ENCODE measurements around the gene CRHR1.

DNA sequence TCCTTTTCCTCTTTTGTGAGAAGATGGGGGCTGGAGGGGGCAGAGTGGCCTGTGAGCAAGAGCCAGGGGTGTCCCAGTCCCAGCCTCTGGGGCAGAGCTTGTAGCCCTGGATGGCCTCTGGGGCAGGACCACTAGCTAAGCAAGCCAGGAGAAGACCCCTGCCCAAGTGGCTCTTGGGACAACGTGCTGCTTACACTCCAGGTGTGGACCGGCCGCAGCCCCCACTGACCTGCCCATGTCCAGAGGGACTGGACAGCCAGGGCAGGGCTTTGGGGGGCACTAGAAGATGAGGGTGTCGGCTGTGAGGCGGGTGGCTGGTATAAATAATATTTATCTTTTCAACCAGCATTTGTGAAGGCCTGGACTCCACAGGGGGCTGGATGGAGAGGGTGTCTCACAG, 51.4 kb downstream of the CRHR1 start:
- TF ChIP-seq POLR2A (IDR thresholded peaks at IDR 0.05), result no peak
- TF ChIP-seq, protein P1, sequence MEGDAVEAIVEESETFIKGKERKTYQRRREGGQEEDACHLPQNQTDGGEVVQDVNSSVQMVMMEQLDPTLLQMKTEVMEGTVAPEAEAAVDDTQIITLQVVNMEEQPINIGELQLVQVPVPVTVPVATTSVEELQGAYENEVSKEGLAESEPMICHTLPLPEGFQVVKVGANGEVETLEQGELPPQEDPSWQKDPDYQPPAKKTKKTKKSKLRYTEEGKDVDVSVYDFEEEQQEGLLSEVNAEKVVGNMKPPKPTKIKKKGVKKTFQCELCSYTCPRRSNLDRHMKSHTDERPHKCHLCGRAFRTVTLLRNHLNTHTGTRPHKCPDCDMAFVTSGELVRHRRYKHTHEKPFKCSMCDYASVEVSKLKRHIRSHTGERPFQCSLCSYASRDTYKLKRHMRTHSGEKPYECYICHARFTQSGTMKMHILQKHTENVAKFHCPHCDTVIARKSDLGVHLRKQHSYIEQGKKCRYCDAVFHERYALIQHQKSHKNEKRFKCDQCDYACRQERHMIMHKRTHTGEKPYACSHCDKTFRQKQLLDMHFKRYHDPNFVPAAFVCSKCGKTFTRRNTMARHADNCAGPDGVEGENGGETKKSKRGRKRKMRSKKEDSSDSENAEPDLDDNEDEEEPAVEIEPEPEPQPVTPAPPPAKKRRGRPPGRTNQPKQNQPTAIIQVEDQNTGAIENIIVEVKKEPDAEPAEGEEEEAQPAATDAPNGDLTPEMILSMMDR (IDR thresholded peaks at IDR 0.05), result no peak

Measured in body of pancreas (tissue), 4 donors.